IMR-90 (cell line): ENCODE data around the gene PLEKHG7. TPM values are rescaled to one million over a fixed set of nuclear protein-coding genes. Genes with fewer than 3 reads are reported as not detected.

Experiments
- ATAC-seq: fragments of 200-7000 bp; cut with Tn5 transposase; 2 replicates; pipeline ENCODE4 v1.9.1; 2020; ENCODE audit warnings: low read depth, mild to moderate bottlenecking, moderate library complexity
- BruUV-seq: library from RNA; stranded (reverse); fragments of 400-500 nt; replicated peaks from 2 replicates; lab custom pipeline; 2021; lab: Mats Ljungman, UMichigan
- CTCF ChIA-PET: fragments of 300-600 bp; formaldehyde crosslinking; extraction: SDS; loops from one replicate; lab custom pipeline; 2021; ENCODE audit warnings: antibody characterized with exemption; lab: Yijun Ruan, JAX
- POLR2A ChIA-PET: fragments of 300-600 bp; sonication (Branson Sonifier 250); formaldehyde crosslinking; loops from one replicate; lab custom pipeline; 2022; ENCODE audit warnings: antibody characterized with exemption; ENCODE audit not compliant: unreplicated experiment; lab: Charles Lee
- DNase-seq: peaks from one replicate; pipeline ENCODE4 v3.0.0; 2013
- H2AFZ ChIP-seq: replicated peaks from 2 replicates; pipeline ENCODE3; 2013; ENCODE audit warnings: low read length, mild to moderate bottlenecking; ENCODE audit not compliant: poor library complexity
- H2AK5ac ChIP-seq: 2 replicates; pipeline ENCODE4 v1.6.1; 2013; ENCODE audit warnings: low read depth, low read length, inconsistent platforms
- H2AK9ac ChIP-seq: replicated peaks from 2 replicates; pipeline ENCODE3; 2013; ENCODE audit warnings: mild to moderate bottlenecking, low read depth, low read length, moderate library complexity; ENCODE audit not compliant: poor library complexity
- H2BK120ac ChIP-seq: 2 replicates; pipeline ENCODE4 v1.6.1; 2013; ENCODE audit warnings: low read depth, low read length, inconsistent platforms
- H2BK15ac ChIP-seq: 3 replicates; pipeline ENCODE4 v1.6.1; 2013; ENCODE audit warnings: low read depth, low read length, inconsistent platforms
- H2BK20ac ChIP-seq: 2 replicates; pipeline ENCODE4 v1.6.1; 2013; ENCODE audit warnings: low read depth, mild to moderate bottlenecking, inconsistent platforms, low read length, moderate library complexity
- H2BK5ac ChIP-seq: 2 replicates; pipeline ENCODE4 v1.6.1; 2013; ENCODE audit warnings: mild to moderate bottlenecking, low read depth, low read length, inconsistent platforms; ENCODE audit not compliant: poor library complexity, severe bottlenecking
- H3K14ac ChIP-seq: replicated peaks from 2 replicates; pipeline ENCODE4 v1.6.1; 2013; ENCODE audit warnings: low read depth, low read length, inconsistent platforms
- H3K18ac ChIP-seq: 2 replicates; pipeline ENCODE4 v1.6.1; 2013; ENCODE audit warnings: low read depth, low read length, control low read depth
- H3K23ac ChIP-seq: 2 replicates; pipeline ENCODE4 v1.6.1; 2013; ENCODE audit warnings: low read depth, low read length, inconsistent platforms
- H3K27ac ChIP-seq: 2 replicates; pipeline ENCODE4 v1.5.1; 2013; ENCODE audit warnings: mild to moderate bottlenecking, control low read depth, low read length; ENCODE audit not compliant: insufficient read depth
- H3K27me3 ChIP-seq: 2 replicates; pipeline ENCODE4 v1.6.1; 2013; ENCODE audit warnings: low read length; ENCODE audit not compliant: control insufficient read depth, insufficient read depth
- H3K36me3 ChIP-seq: 2 replicates; pipeline ENCODE4 v1.6.1; 2013; ENCODE audit warnings: low read length, mixed read lengths; ENCODE audit not compliant: control insufficient read depth, insufficient read depth
- H3K4ac ChIP-seq: 2 replicates; pipeline ENCODE4 v1.6.1; 2013; ENCODE audit warnings: low read depth, low read length, inconsistent platforms
- H3K4me1 ChIP-seq: 2 replicates; pipeline ENCODE4 v1.6.1; 2013; ENCODE audit warnings: low read length, mixed read lengths; ENCODE audit not compliant: control insufficient read depth, insufficient read depth
- H3K4me2 ChIP-seq: 2 replicates; pipeline ENCODE4 v1.6.1; 2013; ENCODE audit warnings: low read depth, mild to moderate bottlenecking, control low read depth, low read length, moderate library complexity
- H3K4me3 ChIP-seq: 2 replicates; pipeline ENCODE4 v1.5.1; 2013; ENCODE audit warnings: low read depth, mild to moderate bottlenecking, control low read depth, low read length, moderate library complexity; ENCODE audit not compliant: insufficient read depth
- H3K56ac ChIP-seq: 2 replicates; pipeline ENCODE4 v1.6.1; 2013; ENCODE audit warnings: low read length, inconsistent platforms; ENCODE audit not compliant: insufficient read depth; ENCODE audit errors: extremely low read depth
- H3K79me1 ChIP-seq, 2 experiments: 2 replicates each; pipeline ENCODE4 v1.6.1; 2013; ENCODE audit warnings: low read length in 2 of 2, inconsistent platforms in 1 of 2, low read depth in 1 of 2
- H3K9ac ChIP-seq: 2 replicates; pipeline ENCODE4 v1.6.1; 2013; ENCODE audit warnings: low read depth, low read length, control low read depth
- H3K9me1 ChIP-seq: 2 replicates; pipeline ENCODE4 v1.6.1; 2013; ENCODE audit warnings: low read length, inconsistent platforms; ENCODE audit not compliant: insufficient read depth
- H3K9me3 ChIP-seq: 2 replicates; pipeline ENCODE4 v1.6.1; 2013; ENCODE audit warnings: low read length; ENCODE audit not compliant: control insufficient read depth, insufficient read depth
- H4K20me1 ChIP-seq: 2 replicates; pipeline ENCODE4 v1.6.1; 2013; ENCODE audit warnings: low read length, inconsistent platforms; ENCODE audit not compliant: insufficient read depth
- H4K5ac ChIP-seq: 2 replicates; pipeline ENCODE4 v1.6.1; 2013; ENCODE audit warnings: mild to moderate bottlenecking, low read depth, low read length, control low read depth
- H4K8ac ChIP-seq, 2 experiments: 2 replicates each; pipeline ENCODE4 v1.6.1; 2013; ENCODE audit warnings: low read depth in 2 of 2, low read length in 2 of 2, control low read depth in 1 of 2, inconsistent platforms in 1 of 2
- H4K91ac ChIP-seq: 2 replicates; pipeline ENCODE4 v1.6.1; 2013; ENCODE audit warnings: low read depth, low read length, inconsistent platforms; ENCODE audit not compliant: insufficient read depth
- CEBPB ChIP-seq: IDR thresholded peaks from 2 replicates; pipeline ENCODE4 v1.6.1; 2012; ENCODE audit warnings: low read depth, low read length, improper control_type of control experiment
- CHD1 ChIP-seq: IDR thresholded peaks from 2 replicates; pipeline ENCODE4 v1.6.1; 2012; ENCODE audit warnings: low read depth, low read length, improper control_type of control experiment
- FOS ChIP-seq: fragments of 150-350 bp; IDR thresholded peaks from 2 replicates; pipeline ENCODE4 v1.6.1; 2016; ENCODE audit warnings: low read depth, low read length
- MAZ ChIP-seq: IDR thresholded peaks from 2 replicates; pipeline ENCODE4 v1.6.1; 2012; ENCODE audit warnings: low read depth, mild to moderate bottlenecking, low read length, improper control_type of control experiment, moderate library complexity, borderline replicate concordance
- NFE2L2 ChIP-seq: fragments of 150-350 bp; IDR thresholded peaks from 2 replicates; pipeline ENCODE4 v1.6.1; 2016; ENCODE audit warnings: low read depth, mild to moderate bottlenecking, low read length
- POLR2A ChIP-seq: IDR thresholded peaks from 2 replicates; pipeline ENCODE4 v1.6.1; 2012; ENCODE audit warnings: mild to moderate bottlenecking, low read depth, low read length
- RCOR1 ChIP-seq: IDR thresholded peaks from 2 replicates; pipeline ENCODE4 v1.6.1; 2012; ENCODE audit warnings: mild to moderate bottlenecking, low read length, improper control_type of control experiment; ENCODE audit not compliant: insufficient replicate concordance
- RFX5 ChIP-seq: IDR thresholded peaks from 2 replicates; pipeline ENCODE4 v1.8.0; 2012; ENCODE audit warnings: low read depth, mild to moderate bottlenecking, low read length, moderate library complexity
- SMC3 ChIP-seq: fragments of 150-350 bp; IDR thresholded peaks from 2 replicates; pipeline ENCODE4 v1.6.1; 2016; ENCODE audit warnings: low read depth, mild to moderate bottlenecking, antibody characterized with exemption, low read length, moderate library complexity
- USF2 ChIP-seq: fragments of 150-350 bp; IDR thresholded peaks from 2 replicates; pipeline ENCODE4 v1.6.1; 2017; ENCODE audit warnings: mild to moderate bottlenecking, antibody characterized with exemption, low read length, low read depth
- WGBS, 2 experiments: methylation state at CpG; one replicate each; pipeline versions ENCODE4 v1.1.5 to v1.1.7; 2013; ENCODE audit warnings: missing lambda C conversion rate in 2 of 2; ENCODE audit not compliant: insufficient read length in 1 of 2; ENCODE audit errors: extremely low coverage in 2 of 2; 5-methylcytosine and 5-hydroxymethylcytosine counted together
- dilution Hi-C: fragments of 300-500 bp; cut with HindIII; formaldehyde crosslinking; loops from one replicate; pipeline ENCODE4 v1.14.3; 2018; ENCODE audit warnings: low sequenced_read_pairs; ENCODE audit not compliant: unreplicated experiment
- in situ Hi-C: fragments of 300-500 bp; cut with MboI; formaldehyde crosslinking; loops from 3 replicates; pipeline ENCODE4 v1.14.3; 2019; ENCODE audit warnings: low sequenced_read_pairs, inconsistent platforms, mixed read lengths
- intact Hi-C: fragments of 100-400 bp; cut with micrococcal nuclease; formaldehyde crosslinking; loops from 2 replicates; pipeline ENCODE4 v1.10.0; 2022
- polyA plus RNA-seq, 3 experiments: library from polyadenylated mRNA; depleted of rRNA; stranded (reverse); fragments of >200 nt; gene quantifications; 2 replicates each; pipeline ENCODE4 v1.2.3, GENCODE V29; 2012; ENCODE audit warnings: low replicate concordance in 1 of 3
- total RNA-seq: library from RNA; depleted of rRNA; stranded (reverse); fragments of >200 nt; gene quantifications from 2 replicates; pipeline ENCODE4 v1.2.3, GENCODE V29; 2012

Gene PLEKHG7
- total and polyA plus RNA-seq, 2 of the 4 experiments (the other 2 are of a cell fraction) = not detected

GRCh38 chr12:92673756-92674155 lies 29.0 kb upstream of the PLEKHG7 start:
- no peak overlapping the region for H3K18ac ChIP-seq
- no peak overlapping the region for H4K91ac ChIP-seq
- H4K20me1 ChIP-seq = no peaks in the 10 kb centered on the region
- CTCF ChIA-PET = no interaction called here
- H3K4ac ChIP-seq = no peak overlapping the region
- H3K9me3 ChIP-seq = no peaks in the 10 kb centered on the region
- H3K4me1 ChIP-seq = no peaks in the 10 kb centered on the region
- no peak overlapping the region for H3K23ac ChIP-seq
- no peak overlapping the region for H3K9ac ChIP-seq
- no peaks in the 10 kb centered on the region for H3K9me1 ChIP-seq
- no peaks in the 10 kb centered on the region for H3K36me3 ChIP-seq
- ATAC-seq (no peak), DNase-seq (no peak)
- H3K27me3 ChIP-seq = peaks cover 2% of the 10 kb centered on the region
- dilution Hi-C loops (no loop called here), in situ Hi-C loops (no loop called here), intact Hi-C loops (no loop called here)
- H3K4me2 ChIP-seq = no peak overlapping the region
- H2AK9ac ChIP-seq = no peak overlapping the region
- no peak overlapping the region for H2BK120ac ChIP-seq
- H3K79me1 ChIP-seq = no peaks in the 10 kb centered on the region
- no peak overlapping the region for H3K27ac ChIP-seq
- no peak overlapping the region for H3K56ac ChIP-seq
- H2BK5ac ChIP-seq = no peak overlapping the region
- H2AFZ ChIP-seq = no peak overlapping the region
- WGBS, 2 experiments = no CpG with 5 or more reads among the region's 3 CpGs
- no peak overlapping the region for H4K5ac ChIP-seq
- H2BK20ac ChIP-seq = no peak overlapping the region
- no peak overlapping the region for H2BK15ac ChIP-seq
- H3K4me3 ChIP-seq = no peak overlapping the region
- H3K14ac ChIP-seq = no peak overlapping the region
- no TSS peak for BruUV-seq
- H4K8ac ChIP-seq = no peak overlapping the region
- H2AK5ac ChIP-seq = no peak overlapping the region
- no peak for TF ChIP-seq FOS
- no peak for TF ChIP-seq CHD1
- TF ChIP-seq CEBPB = no peak
- TF ChIP-seq POLR2A = no peak
- no peak for TF ChIP-seq NFE2L2
- no peak for TF ChIP-seq RCOR1
- no peak for TF ChIP-seq MAZ
- no peak for TF ChIP-seq RFX5
- TF ChIP-seq USF2 = no peak
- TF ChIP-seq SMC3 = no peak
- POLR2A ChIA-PET = no interaction called here
